ENCODE results near the gene KIF26B. TPM values are rescaled to one million over a fixed set of nuclear protein-coding genes. Genes with fewer than 3 reads are reported as not detected.

KIF26B gene
- polyA plus RNA-seq, 1 of the 3 experiments (the other 2 are of a cell fraction): 2.6 TPM

GRCh38 chr1:245156041-245156735, 1.4 kb downstream of the KIF26B start (continued):
- TF ChIP-seq CTCF (IDR thresholded peaks at IDR 0.05) (peak; percentile 63), POLR2AphosphoS5 (IDR thresholded peaks at IDR 0.05; ENCODE audit: low read depth, low read length) (no peak), ELF1 (IDR thresholded peaks at IDR 0.05) (no peak), MEF2A (IDR thresholded peaks at IDR 0.05; ENCODE audit: borderline replicate concordance, low read depth) (no peak), FOSL2 (IDR thresholded peaks at IDR 0.05; ENCODE audit: borderline replicate concordance, low read depth) (no peak), NRF1 (IDR thresholded peaks at IDR 0.05; ENCODE audit: low read depth, low read length) (no peak), USF1 (IDR thresholded peaks at IDR 0.05; ENCODE audit: borderline replicate concordance, low read depth) (no peak), RXRA (IDR thresholded peaks at IDR 0.05; ENCODE audit: borderline replicate concordance, low read depth) (no peak), NFIC (IDR thresholded peaks at IDR 0.05; ENCODE audit: borderline replicate concordance) (no peak)

- TF ChIP-seq RAD21 (IDR thresholded peaks at IDR 0.05; ENCODE audit: low read length) (peak; percentile 24), MXI1 (IDR thresholded peaks at IDR 0.05; ENCODE audit: low read depth, low read length) (0 out of 2 replicates have a peak, but pooled peaks have one; percentile 24), NFIC (IDR thresholded peaks at IDR 0.05; ENCODE audit: borderline replicate concordance) (no peak), USF2 (IDR thresholded peaks at IDR 0.05; ENCODE audit: borderline replicate concordance, low read depth, low read length) (no peak), POLR2AphosphoS5 (IDR thresholded peaks at IDR 0.05; ENCODE audit: low read depth, low read length) (no peak)
- peak overlapping the region; percentile 92 for H3K4me2 ChIP-seq
- H3K27me3 ChIP-seq (ENCODE audit: insufficient read depth): no peaks in the 10 kb centered on the region
- no peaks in the 10 kb centered on the region for H3K9me3 ChIP-seq
- ChIA-PET CTCF (interaction anchor here (0.6 to 7.0 kb wide), 64 partner anchors 10 to 1336 kb away, joined by 3 to 83 read pairs (median 4); no protein-coding TSS in a partner anchor), POLR2A (interaction anchor here (0.6 to 4.5 kb wide), 11 partner anchors 10 to 718 kb away, joined by 3 to 25 read pairs (median 4); no protein-coding TSS in a partner anchor)
- peaks cover 5% of the 10 kb centered on the region for H3F3A ChIP-seq (replicated peaks; ENCODE audit: insufficient read depth)
- peak overlapping the region; percentile 66 for H2AFZ ChIP-seq (ENCODE audit: low read depth)
- peak; percentile 61 for DNase-seq
- H3K4me1 ChIP-seq (ENCODE audit: control insufficient read depth in 1 of 2, insufficient read depth in 2 of 2, low read depth in 1 of 2, low read length in 1 of 2): peaks cover 0 to 47% of the 10 kb centered on the region in 2 experiments; a peak in 2 of 4 replicates
- H3K79me2 ChIP-seq (ENCODE audit: insufficient read depth): peaks cover 61% of the 10 kb centered on the region
- peak overlapping the region; percentile 61 for H3K9ac ChIP-seq
- no peaks in the 10 kb centered on the region; the same call in 1 of the 2 replicates for H4K20me1 ChIP-seq (ENCODE audit: insufficient read depth)
- no peaks in the 10 kb centered on the region for H3K9me2 ChIP-seq
- peak overlapping the region; percentile 30 to 98; a peak in 3 of 4 replicates for H3K27ac ChIP-seq (ENCODE audit: low read depth in 2 of 2, low read length in 1 of 2)
- peaks cover 14 to 44% of the 10 kb centered on the region in 2 experiments for H3K36me3 ChIP-seq (replicated peaks in 1 of 2; ENCODE audit: control insufficient read depth in 1 of 2, insufficient read depth in 2 of 2, low read length in 1 of 2)
- WGBS (ENCODE audit: low lambda C conversion rate): 16% methylated on average over 14 of the region's 44 CpGs
- H3K4me3 ChIP-seq (ENCODE audit: low read depth in 2 of 2, low read length in 1 of 2): peak overlapping the region; percentile 84 to 99
Measured at GRCh38 chr1:245156736-245157505, 2.1 kb downstream of the KIF26B start.

All from SK-N-SH (cell line).